Kidney glomerular epithelial cell (primary cell): Measurements from ENCODE around the gene UBR2.
A peak's percentile ranks its signal among the peaks of the same experiment; 100 is the strongest.

Experiments used
- DNase-seq: peaks from one replicate; lab custom pipeline; 2025; lab: John Stamatoyannopoulos, UW

UBR2 gene

DNA sequence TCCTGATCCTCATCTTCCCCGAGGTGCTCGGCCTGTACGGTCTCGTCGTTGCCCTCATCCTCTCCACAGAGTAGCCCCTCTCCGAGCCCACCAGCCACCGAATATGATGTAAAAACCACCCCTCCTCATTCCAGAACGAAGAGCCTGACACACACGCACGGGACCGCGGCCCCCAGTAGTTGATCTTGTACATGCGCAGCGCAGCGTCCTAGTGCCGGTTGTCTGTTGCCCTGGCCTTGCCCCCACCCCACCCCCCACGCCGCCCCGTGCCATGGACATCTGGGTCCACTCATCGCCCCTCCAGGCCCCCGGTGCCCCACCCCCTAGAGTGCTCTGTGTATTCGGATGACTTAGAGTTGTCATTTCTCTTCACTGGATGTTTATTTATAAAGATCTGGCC is 163.8 kb downstream of the UBR2 start:
- DNase-seq, result no peak

GRCh38 chr6:42729731-42730130 is 165.9 kb downstream of the UBR2 start:
- DNase-seq, result peak; percentile 29

- DNase-seq, result peak; percentile 84
Observed at GRCh38 chr6:42733867-42734481, 170.1 kb downstream of the UBR2 start.

DNA sequence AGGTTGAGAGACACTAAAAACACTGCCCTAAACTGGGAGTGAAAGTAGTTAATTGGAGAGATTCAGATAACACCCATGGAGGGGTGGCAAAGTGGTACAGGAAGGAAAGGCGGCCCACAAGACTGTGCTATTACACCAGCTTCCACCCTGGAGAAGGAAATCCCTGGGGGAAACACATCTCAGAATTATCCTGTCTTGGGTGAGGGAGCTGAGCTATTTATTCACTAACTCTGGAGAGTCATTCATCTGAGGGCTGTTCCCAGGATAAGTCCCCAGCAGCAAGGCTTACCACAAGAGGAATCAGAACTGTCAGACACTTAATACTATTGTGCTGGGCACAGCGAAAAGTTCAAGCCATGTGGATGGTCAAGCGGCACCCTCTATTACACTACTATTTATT is 172.1 kb downstream of the UBR2 start:
- DNase-seq, result peak; percentile 69

DNA sequence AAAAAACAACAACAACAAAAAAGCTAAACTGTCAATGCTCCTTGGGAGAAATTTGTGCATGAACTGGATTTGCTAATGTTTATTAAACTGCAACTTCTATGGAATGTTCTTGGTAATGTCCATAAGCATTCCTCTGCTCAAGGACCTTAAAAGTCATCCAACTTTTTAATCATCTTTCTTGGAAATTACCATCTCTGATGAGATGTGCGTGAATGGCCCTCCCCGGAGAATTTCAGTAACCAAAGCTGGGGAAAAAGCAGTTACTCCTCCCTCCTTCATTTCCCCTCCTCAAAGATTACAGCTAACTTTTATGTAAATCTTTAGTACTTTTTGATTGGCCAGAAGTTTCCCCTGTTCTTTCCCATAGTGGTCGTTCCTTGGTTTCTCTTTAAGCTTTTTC is 176.9 kb downstream of the UBR2 start:
- DNase-seq, result peak; percentile 13

- peak; percentile 78 for DNase-seq
Observed at GRCh38 chr6:42742116-42742894, 178.5 kb downstream of the UBR2 start.
